Measurements from ENCODE around the gene ZNF341.

DNA sequence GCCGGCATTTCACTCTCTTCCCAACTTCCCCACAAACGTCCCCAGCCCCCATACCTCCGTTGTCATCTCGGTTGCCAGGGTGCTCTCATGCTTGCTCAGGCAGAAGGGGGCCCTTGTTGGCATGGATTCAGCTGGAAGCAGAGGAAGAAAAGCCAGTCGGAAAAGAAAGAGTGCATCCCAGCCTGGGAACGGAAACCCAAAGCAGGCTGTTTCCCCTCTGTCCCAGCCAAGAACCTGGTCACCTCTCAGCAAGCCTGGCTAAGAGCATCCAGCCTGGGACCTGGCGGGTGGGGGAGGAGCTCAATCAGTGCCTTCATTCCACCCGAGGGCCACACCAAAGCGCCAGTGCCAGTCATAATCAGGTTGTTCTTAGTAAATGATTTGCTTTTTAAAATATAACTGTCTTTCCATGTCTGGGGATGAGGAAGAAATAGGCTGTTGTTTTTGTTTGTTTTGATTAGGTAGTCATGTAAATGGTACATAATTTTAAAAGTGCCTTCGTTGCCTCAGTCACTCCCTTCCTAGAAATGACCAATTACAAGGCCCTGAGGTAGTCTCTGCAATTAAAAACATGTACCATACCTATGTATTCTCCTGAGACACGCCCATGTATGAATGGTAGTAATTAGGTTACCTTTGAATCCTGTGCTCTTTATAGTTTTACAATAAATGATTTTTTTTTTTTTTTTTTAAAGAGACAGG, 100.5 kb downstream of the ZNF341 start:
- TF ChIP-seq CTCF (IDR thresholded peaks at IDR 0.05) (no peak), POLR2A (IDR thresholded peaks at IDR 0.05) (no peak), EP300 (IDR thresholded peaks at IDR 0.05) (no peak), POLR2AphosphoS5 (IDR thresholded peaks at IDR 0.05) (no peak)

Data from sigmoid colon (tissue), 4 donors.